ENCODE measurements around the gene RHBG. TPM values are rescaled to one million over a fixed set of nuclear protein-coding genes. Genes with fewer than 3 reads are reported as not detected.

RHBG gene
- total and polyA plus RNA-seq, 2 donors (not counting 3 experiments of a cell fraction or from before 2014, with no cell fraction given), result not detected

GRCh38 chr1:156390469-156391365, 21.7 kb downstream of the RHBG start:
- Histone ChIP-seq H3K27ac (ENCODE audit: insufficient read depth, low read depth, low read length) (no peak overlapping the region), H3K79me2 (ENCODE audit: control insufficient read depth, insufficient read depth, low read length) (no peaks in the 10 kb centered on the region), H3K9ac (replicated peaks; ENCODE audit: extremely low read depth, insufficient read depth, low read length) (no peak overlapping the region), H3K4me3 (replicated peaks in 1 of 3; ENCODE audit: insufficient read depth in 1 of 3, low read depth in 1 of 3, low read length in 3 of 3) (no peak overlapping the region), H3K9me1 (replicated peaks; ENCODE audit: control insufficient read depth, extremely low read depth, insufficient read depth, low read length) (no peaks in the 10 kb centered on the region), H4K20me1 (replicated peaks; ENCODE audit: control insufficient read depth, extremely low read depth, insufficient read depth, low read length) (no peaks in the 10 kb centered on the region), H3K36me3 (ENCODE audit: control insufficient read depth in 2 of 2, extremely low read depth in 1 of 2, insufficient read depth in 2 of 2, low read length in 2 of 2) (no peaks in the 10 kb centered on the region), H2AFZ (ENCODE audit: low read depth, low read length) (no peak overlapping the region), H3K9me3 (replicated peaks; ENCODE audit: control insufficient read depth, insufficient read depth, low read length) (no peaks in the 10 kb centered on the region), H3K27me3 (ENCODE audit: control insufficient read depth in 2 of 2, insufficient read depth in 2 of 2, low read length in 2 of 2) (peaks cover 26 to 36% of the 10 kb centered on the region in 2 experiments), H3K4me2 (ENCODE audit: insufficient read depth, low read length) (no peak overlapping the region), H3K4me1 (ENCODE audit: control insufficient read depth, extremely low read depth, insufficient read depth, low read length) (peaks cover 2% of the 10 kb centered on the region)
- CTCF ChIA-PET, result interaction anchor here (1.2 to 3.2 kb wide), 3 partner anchors 10 to 55 kb away, joined by 5 to 39 read pairs (median 9); no protein-coding TSS in a partner anchor
- FAIRE-seq (no peak), DNase-seq (ENCODE audit: low read depth, low spot score) (no peak)
- POLR2A ChIA-PET, result no interaction called here
- dilution Hi-C loops (cut with MboI; ENCODE audit: extremely low pct_ligation_motif_present, low sequenced_read_pairs) (no loop called here), intact Hi-C loops (cut with micrococcal nuclease) (no loop called here)
- TF ChIP-seq CTCF (IDR thresholded peaks at IDR 0.05; ENCODE audit: extremely low read depth in 1 of 2, insufficient read depth in 1 of 2, low read depth in 1 of 2, low read length in 2 of 2) (no peak), GATA2 (IDR thresholded peaks at IDR 0.05; ENCODE audit: insufficient read depth, insufficient read length, low read depth, low read length) (no peak), MYC (IDR thresholded peaks at IDR 0.05; ENCODE audit: low read depth, low read length) (no peak)
- no TSS peak for BruUV-seq (replicated peaks)

- TF ChIP-seq POLR2A (IDR thresholded peaks at IDR 0.05; ENCODE audit: low read depth, low read length), result no peak
- TF ChIP-seq JUN (IDR thresholded peaks at IDR 0.05; ENCODE audit: borderline replicate concordance, insufficient read depth, insufficient read length, low read depth), result no peak
- no peak for TF ChIP-seq POLR2AphosphoS5 (IDR thresholded peaks at IDR 0.05; ENCODE audit: insufficient read depth, low read depth, low read length)
- TF ChIP-seq FOS (IDR thresholded peaks at IDR 0.05; ENCODE audit: borderline replicate concordance, insufficient read depth, low read length), result no peak
- no peak for TF ChIP-seq EZH2 (IDR thresholded peaks at IDR 0.05; ENCODE audit: borderline replicate concordance, low read depth, low read length, severe bottlenecking)
- TF ChIP-seq MYC (IDR thresholded peaks at IDR 0.05; ENCODE audit: low read depth, low read length), result no peak
- TF ChIP-seq CTCF (IDR thresholded peaks at IDR 0.05; ENCODE audit: extremely low read depth in 1 of 2, insufficient read depth in 1 of 2, low read depth in 1 of 2, low read length in 2 of 2), result no peak
- TF ChIP-seq MAX (IDR thresholded peaks at IDR 0.05; ENCODE audit: insufficient read depth, insufficient read length), result no peak
- TF ChIP-seq GATA2 (IDR thresholded peaks at IDR 0.05; ENCODE audit: insufficient read depth, insufficient read length, low read depth, low read length), result no peak
- BruUV-seq (replicated peaks), result no TSS peak
- no peak overlapping the region for H3K27ac ChIP-seq (ENCODE audit: insufficient read depth, low read depth, low read length)
- no peaks in the 10 kb centered on the region for H3K79me2 ChIP-seq (ENCODE audit: control insufficient read depth, insufficient read depth, low read length)
- H3K9me1 ChIP-seq (replicated peaks; ENCODE audit: control insufficient read depth, extremely low read depth, insufficient read depth, low read length), result no peaks in the 10 kb centered on the region
- intact Hi-C loops (cut with micrococcal nuclease), result no loop called here
- peaks cover 26 to 36% of the 10 kb centered on the region in 2 experiments for H3K27me3 ChIP-seq (ENCODE audit: control insufficient read depth in 2 of 2, insufficient read depth in 2 of 2, low read length in 2 of 2)
- FAIRE-seq, result no peak
- POLR2A ChIA-PET, result no interaction called here
- no peaks in the 10 kb centered on the region for H4K20me1 ChIP-seq (replicated peaks; ENCODE audit: control insufficient read depth, extremely low read depth, insufficient read depth, low read length)
- dilution Hi-C loops (cut with MboI; ENCODE audit: extremely low pct_ligation_motif_present, low sequenced_read_pairs), result no loop called here
- no peak overlapping the region for H2AFZ ChIP-seq (ENCODE audit: low read depth, low read length)
- H3K9me3 ChIP-seq (replicated peaks; ENCODE audit: control insufficient read depth, insufficient read depth, low read length), result no peaks in the 10 kb centered on the region
- CTCF ChIA-PET, result interaction anchor here (3.2 kb wide), 1 partner anchor 55 kb away, joined by 39 read pairs; no protein-coding TSS in a partner anchor
- no peak overlapping the region for H3K9ac ChIP-seq (replicated peaks; ENCODE audit: extremely low read depth, insufficient read depth, low read length)
- H3K36me3 ChIP-seq (ENCODE audit: control insufficient read depth in 2 of 2, extremely low read depth in 1 of 2, insufficient read depth in 2 of 2, low read length in 2 of 2), result no peaks in the 10 kb centered on the region
- no peaks in the 10 kb centered on the region for H3K4me1 ChIP-seq (ENCODE audit: control insufficient read depth, extremely low read depth, insufficient read depth, low read length)
- H3K4me2 ChIP-seq (ENCODE audit: insufficient read depth, low read length), result no peak overlapping the region
- H3K4me3 ChIP-seq (replicated peaks in 1 of 3; ENCODE audit: insufficient read depth in 1 of 3, low read depth in 1 of 3, low read length in 3 of 3), result no peak overlapping the region
- no peak for DNase-seq (ENCODE audit: low read depth, low spot score)
Measured at GRCh38 chr1:156391366-156391677, 22.3 kb downstream of the RHBG start.

Data from endothelial cell of umbilical vein (primary cell).